Fibroblast of pulmonary artery (primary cell): ENCODE data around the gene PTPRQ.
A peak's percentile ranks its signal among the peaks of the same experiment; 100 is the strongest.

ENCODE experiments used
- DNase-seq: peaks from one replicate; pipeline ENCODE4 v3.0.0-alpha.2; 2010; ENCODE audit warnings: low read depth
- H3K4me3 ChIP-seq: replicated peaks from 2 replicates; pipeline ENCODE4 v1.5.1; 2011; ENCODE audit warnings: low read depth, mild to moderate bottlenecking, control low read depth, low read length, moderate library complexity
- TF ChIP-seq, protein P1 (sequence below): IDR thresholded peaks from 2 replicates; pipeline ENCODE4 v1.5.1; 2011; ENCODE audit warnings: mild to moderate bottlenecking, control low read depth, low read length, inconsistent platforms; ENCODE audit errors: missing control alignments

Gene PTPRQ

DNA sequence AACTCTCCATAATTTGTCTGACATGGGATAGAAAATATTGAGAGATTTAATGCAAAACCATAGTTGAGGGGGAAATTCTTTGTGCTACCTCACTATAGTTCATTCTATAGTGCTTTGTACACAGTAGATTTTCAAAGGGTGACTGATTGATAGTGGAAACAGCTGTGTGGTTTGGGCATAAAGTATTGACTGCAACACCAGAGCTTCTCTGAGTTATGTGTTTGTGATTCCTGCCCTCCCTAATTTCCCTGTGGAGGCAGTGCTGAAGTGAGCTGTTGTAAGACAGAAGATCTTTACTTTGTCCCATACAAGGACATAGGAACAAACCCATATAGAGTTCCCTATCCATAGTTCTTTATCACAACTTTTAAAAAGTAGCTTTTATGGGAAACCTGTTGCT is 47.1 kb downstream of the PTPRQ start:
- no peak overlapping the region for H3K4me3 ChIP-seq
- TF ChIP-seq, protein P1, sequence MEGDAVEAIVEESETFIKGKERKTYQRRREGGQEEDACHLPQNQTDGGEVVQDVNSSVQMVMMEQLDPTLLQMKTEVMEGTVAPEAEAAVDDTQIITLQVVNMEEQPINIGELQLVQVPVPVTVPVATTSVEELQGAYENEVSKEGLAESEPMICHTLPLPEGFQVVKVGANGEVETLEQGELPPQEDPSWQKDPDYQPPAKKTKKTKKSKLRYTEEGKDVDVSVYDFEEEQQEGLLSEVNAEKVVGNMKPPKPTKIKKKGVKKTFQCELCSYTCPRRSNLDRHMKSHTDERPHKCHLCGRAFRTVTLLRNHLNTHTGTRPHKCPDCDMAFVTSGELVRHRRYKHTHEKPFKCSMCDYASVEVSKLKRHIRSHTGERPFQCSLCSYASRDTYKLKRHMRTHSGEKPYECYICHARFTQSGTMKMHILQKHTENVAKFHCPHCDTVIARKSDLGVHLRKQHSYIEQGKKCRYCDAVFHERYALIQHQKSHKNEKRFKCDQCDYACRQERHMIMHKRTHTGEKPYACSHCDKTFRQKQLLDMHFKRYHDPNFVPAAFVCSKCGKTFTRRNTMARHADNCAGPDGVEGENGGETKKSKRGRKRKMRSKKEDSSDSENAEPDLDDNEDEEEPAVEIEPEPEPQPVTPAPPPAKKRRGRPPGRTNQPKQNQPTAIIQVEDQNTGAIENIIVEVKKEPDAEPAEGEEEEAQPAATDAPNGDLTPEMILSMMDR, result no peak
- DNase-seq, result no peak

GRCh38 chr12:80493466-80493865 is 49.4 kb downstream of the PTPRQ start:
- TF ChIP-seq, protein P1, result no peak
- H3K4me3 ChIP-seq, result no peak overlapping the region
- no peak for DNase-seq

DNA sequence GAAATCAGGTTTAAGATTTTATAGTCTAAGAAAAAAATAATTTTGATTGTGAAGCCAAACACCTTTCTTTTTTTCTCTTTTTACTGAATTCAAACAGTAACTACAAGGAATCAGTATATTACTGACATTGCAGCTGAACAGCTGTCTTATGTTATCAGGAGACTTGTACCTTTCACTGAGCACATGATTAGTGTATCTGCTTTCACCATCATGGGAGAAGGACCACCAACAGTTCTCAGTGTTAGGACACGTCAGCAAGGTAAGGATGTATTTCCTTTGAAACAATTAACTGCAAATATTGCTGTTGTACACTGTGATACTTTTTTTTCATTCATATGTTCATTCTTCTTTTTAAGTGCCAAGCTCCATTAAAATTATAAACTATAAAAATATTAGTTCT is 50.8 kb downstream of the PTPRQ start:
- no peak overlapping the region for H3K4me3 ChIP-seq
- TF ChIP-seq, protein P1, result no peak
- no peak for DNase-seq

DNA sequence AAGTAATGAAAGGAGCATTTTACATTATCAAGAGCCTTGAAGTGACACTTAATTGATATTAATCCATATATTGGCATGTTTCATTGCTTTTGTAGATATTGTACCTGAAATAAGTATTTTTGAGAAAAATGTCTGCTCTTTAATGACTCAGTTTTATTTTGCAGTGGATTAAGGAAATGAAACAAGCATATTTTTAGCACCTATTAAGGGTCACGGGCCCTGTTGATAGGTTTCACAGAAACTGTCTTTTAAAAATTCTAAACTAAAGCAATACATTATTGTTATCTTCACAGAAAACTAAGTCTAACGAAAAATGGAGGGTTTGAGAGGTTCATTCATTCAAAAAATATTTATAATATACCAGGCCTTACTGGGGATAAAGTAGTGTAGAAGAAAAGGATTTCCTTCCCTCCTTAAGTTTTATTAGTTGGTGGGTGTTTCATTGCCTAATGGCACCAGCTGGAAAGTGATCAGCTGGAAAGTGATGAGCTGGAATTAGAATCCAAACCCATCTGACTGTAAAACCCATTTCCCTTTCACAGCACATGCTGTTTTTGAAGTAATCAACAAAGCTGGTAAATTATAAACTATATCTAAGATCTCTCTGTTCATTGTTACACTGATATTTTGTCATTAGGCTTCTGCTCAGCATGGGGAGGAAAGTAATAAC is 54.2 kb downstream of the PTPRQ start:
- TF ChIP-seq, protein P1, result no peak
- DNase-seq, result no peak
- H3K4me3 ChIP-seq, result no peak overlapping the region

DNA sequence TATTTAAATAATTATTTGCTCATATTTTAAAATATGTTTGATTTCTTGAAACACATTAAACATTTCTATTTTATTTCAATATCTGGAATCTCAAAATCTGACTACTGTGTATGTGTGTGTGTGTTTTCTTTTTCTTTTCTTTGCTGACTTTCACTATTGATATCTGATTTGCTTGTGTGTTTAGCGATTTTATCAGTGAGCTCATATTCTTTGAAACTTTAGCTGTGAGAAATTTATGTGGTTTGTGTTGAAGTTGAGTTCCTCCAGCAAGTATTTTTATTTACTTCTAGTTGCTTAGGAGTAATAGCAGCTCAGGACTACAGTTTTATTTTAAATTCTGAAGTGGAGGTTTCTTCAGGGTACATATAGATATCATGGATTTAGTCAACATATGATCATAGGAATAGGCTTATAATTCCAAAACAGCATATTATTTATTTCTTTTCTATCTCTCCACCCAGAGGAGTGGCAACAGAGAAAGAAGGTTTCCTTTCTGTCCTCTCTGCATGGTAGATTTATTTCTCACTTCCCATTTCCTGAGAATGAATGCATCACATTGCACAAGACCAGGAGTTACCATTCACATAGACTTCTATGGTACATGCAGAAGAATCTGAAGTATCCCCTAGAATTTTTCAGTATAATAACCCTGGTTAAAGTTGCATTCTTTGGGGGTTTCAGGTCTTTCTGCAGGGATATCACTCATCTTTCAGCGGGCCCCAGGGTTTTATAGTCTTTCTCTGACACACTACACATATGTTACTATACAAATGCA is 60.5 kb downstream of the PTPRQ start:
- H3K4me3 ChIP-seq, result no peak overlapping the region
- DNase-seq, result peak; percentile 30
- TF ChIP-seq, protein P1, result no peak

- TF ChIP-seq, protein P1, result no peak
- peak; percentile 40 for DNase-seq
- H3K4me3 ChIP-seq, result no peak overlapping the region
Measured at GRCh38 chr12:80509781-80510556, 65.9 kb downstream of the PTPRQ start.
